Kidney tubule cell (primary cell): ENCODE data around the gene KCTD13.
"Not testable (repeated sequence)": the region's sequence is repeated elsewhere in the genome, so short reads cannot be mapped to it uniquely, and the experiment has no call there.

Source experiments
- DNase-seq: peaks from one replicate; pipeline ENCODE4 v3.0.0-alpha.2; 2018; ENCODE audit warnings: low spot score

The KCTD13 gene

GRCh38 chr16:29877266-29877961, 48.6 kb downstream of the KCTD13 start:
- DNase-seq, result peak; percentile 60

GRCh38 chr16:29876594-29877249, 49.3 kb downstream of the KCTD13 start:
- DNase-seq, result no peak

- DNase-seq, result no peak
Observed at GRCh38 chr16:29876217-29876593, 49.8 kb downstream of the KCTD13 start.

GRCh38 chr16:29875206-29875605, 50.8 kb downstream of the KCTD13 start:
- no peak for DNase-seq

- no peak for DNase-seq
Observed at GRCh38 chr16:29873319-29873718, 52.7 kb downstream of the KCTD13 start.

GRCh38 chr16:29871822-29872546, 54.0 kb downstream of the KCTD13 start:
- no peak for DNase-seq

- DNase-seq, result not testable (repeated sequence)
Observed at GRCh38 chr16:29869067-29869466, 57.0 kb downstream of the KCTD13 start.

GRCh38 chr16:29868396-29869009, 57.5 kb downstream of the KCTD13 start:
- no peak for DNase-seq

GRCh38 chr16:29864205-29864604, 61.8 kb downstream of the KCTD13 start:
- no peak for DNase-seq

- no peak for DNase-seq
Observed at GRCh38 chr16:29863669-29863984, 62.4 kb downstream of the KCTD13 start.

GRCh38 chr16:29862884-29863668, 63.0 kb downstream of the KCTD13 start, which contains the start of gene CDIPT:
CDIPT (minus strand) TSS chr16:29863226; CDS start chr16:29862857, 369 bp downstream.
- peak; percentile 96 for DNase-seq

- peak; percentile 43 for DNase-seq
Observed at GRCh38 chr16:29862383-29862883, 63.6 kb downstream of the KCTD13 start.

- DNase-seq, result no peak
Observed at GRCh38 chr16:29860218-29860617, 65.8 kb downstream of the KCTD13 start.

GRCh38 chr16:29858974-29859373, 67.1 kb downstream of the KCTD13 start:
- no peak for DNase-seq

GRCh38 chr16:29858149-29858849, 67.7 kb downstream of the KCTD13 start:
- no peak for DNase-seq

GRCh38 chr16:29857133-29857760, 68.8 kb downstream of the KCTD13 start:
- DNase-seq, result peak; percentile 13
